GM18517 (cell line): Measurements from ENCODE around the gene PLD2.

ENCODE experiments used
- ATAC-seq: cut with Tn5 transposase; IDR thresholded peaks from one replicate; pipeline ENCODE4 v1.9.1; 2021; ENCODE audit warnings: mild to moderate bottlenecking, moderate library complexity; ENCODE audit not compliant: unreplicated experiment

PLD2 gene

GRCh38 chr17:4806777-4807604 lies at the start of gene PLD2:
TSS of gene PLD2 (plus strand) at chr17:4807152. CDS start at chr17:4807773, 621 bp downstream.
- peak; percentile 76 for ATAC-seq

GRCh38 chr17:4759776-4760236 lies 47.1 kb upstream of the PLD2 start:
- ATAC-seq: no peak

- ATAC-seq: no peak
These were observed 42.4 kb upstream of the PLD2 start for GRCh38 chr17:4764595-4764994.

- no peak for ATAC-seq
These were observed 40.8 kb upstream of the PLD2 start for GRCh38 chr17:4766201-4766600.

- ATAC-seq: no peak
These were observed 40.2 kb upstream of the PLD2 start for GRCh38 chr17:4766723-4767122.

GRCh38 chr17:4768298-4768697 lies 38.7 kb upstream of the PLD2 start:
- ATAC-seq: no peak

GRCh38 chr17:4769628-4770027 lies 37.3 kb upstream of the PLD2 start:
- no peak for ATAC-seq

GRCh38 chr17:4771519-4772234 lies 35.3 kb upstream of the PLD2 start, which contains the start of gene TM4SF5:
TSS of gene TM4SF5 (plus strand) at chr17:4771886. CDS start at chr17:4771923, 37 bp downstream.
- no peak for ATAC-seq

- ATAC-seq: no peak
These were observed 34.7 kb upstream of the PLD2 start for GRCh38 chr17:4772235-4772613.

GRCh38 chr17:4777969-4778760 lies 28.8 kb upstream of the PLD2 start:
- ATAC-seq: no peak

- no peak for ATAC-seq
These were observed 26.5 kb upstream of the PLD2 start for GRCh38 chr17:4780325-4780955.

GRCh38 chr17:4782652-4783051 lies 24.3 kb upstream of the PLD2 start:
- ATAC-seq: no peak

GRCh38 chr17:4785311-4786105 lies 21.4 kb upstream of the PLD2 start:
- ATAC-seq: no peak

GRCh38 chr17:4786106-4786511 lies 20.8 kb upstream of the PLD2 start, which contains the start of gene VMO1:
TSS of gene VMO1 (minus strand) at chr17:4786364. CDS start at chr17:4786352, 12 bp downstream.
- ATAC-seq: no peak

- ATAC-seq: no peak
These were observed 20.4 kb upstream of the PLD2 start for GRCh38 chr17:4786516-4786915.

GRCh38 chr17:4788159-4788806 lies 18.7 kb upstream of the PLD2 start:
- no peak for ATAC-seq

- ATAC-seq: peak; percentile 8
These were observed 17.9 kb upstream of the PLD2 start, which contains the start of gene GLTPD2 for GRCh38 chr17:4788807-4789700. TSS of gene GLTPD2 (plus strand) at chr17:4788964. CDS start at chr17:4789012, 48 bp downstream.

GRCh38 chr17:4789701-4789950 lies 17.3 kb upstream of the PLD2 start:
- no peak for ATAC-seq
